Non-pigmented ciliary epithelial cell (primary cell): ENCODE results near the gene ZNF445.
"Not testable (repeated sequence)": the region's sequence is repeated elsewhere in the genome, so short reads cannot be mapped to it uniquely, and the experiment has no call there.

Source experiments
- DNase-seq: peaks from one replicate; pipeline ENCODE4 v3.0.0-alpha.2; 2010; ENCODE audit warnings: low read depth

The ZNF445 gene

DNA sequence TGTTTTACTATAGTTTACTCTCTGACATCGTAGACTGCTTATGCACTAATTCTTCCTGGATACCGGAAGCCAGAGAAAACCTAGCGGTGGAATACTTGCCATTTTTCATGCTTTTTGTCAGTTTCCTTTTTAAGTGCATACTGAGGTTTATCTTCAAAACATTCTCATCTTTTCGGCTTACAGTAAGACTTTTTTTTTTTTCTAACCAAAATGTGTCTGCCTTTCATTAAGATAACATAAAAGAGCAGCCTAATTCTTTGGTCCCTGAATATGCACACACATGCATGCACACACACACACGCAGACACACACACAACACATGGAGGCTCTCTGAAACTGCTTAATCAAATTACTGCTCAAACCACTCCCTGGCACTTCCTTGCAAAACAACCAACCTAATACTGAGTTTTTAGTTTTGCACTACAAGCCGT is 1.3 kb downstream of the ZNF445 start:
- peak; percentile 15 for DNase-seq

DNA sequence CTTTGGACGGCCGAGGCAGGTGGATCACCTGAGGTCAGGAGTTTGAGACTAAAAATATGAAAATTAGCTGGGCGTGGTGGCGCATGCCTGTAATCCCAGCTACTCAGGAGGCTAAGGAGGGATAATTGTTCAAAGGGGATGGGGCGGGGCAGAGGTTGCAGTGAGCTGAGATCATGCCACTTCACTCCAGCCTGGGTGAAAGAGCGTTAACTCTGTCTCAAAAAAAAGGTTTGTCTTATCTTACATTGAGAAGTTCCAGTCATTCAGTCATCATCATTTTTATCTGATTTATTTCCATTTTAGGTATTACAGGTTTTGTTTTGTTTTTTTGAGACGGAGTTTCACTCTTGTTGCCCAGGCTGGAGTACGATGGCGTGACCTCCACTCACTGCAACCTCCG is 2.6 kb downstream of the ZNF445 start:
- not testable (repeated sequence) for DNase-seq

DNA sequence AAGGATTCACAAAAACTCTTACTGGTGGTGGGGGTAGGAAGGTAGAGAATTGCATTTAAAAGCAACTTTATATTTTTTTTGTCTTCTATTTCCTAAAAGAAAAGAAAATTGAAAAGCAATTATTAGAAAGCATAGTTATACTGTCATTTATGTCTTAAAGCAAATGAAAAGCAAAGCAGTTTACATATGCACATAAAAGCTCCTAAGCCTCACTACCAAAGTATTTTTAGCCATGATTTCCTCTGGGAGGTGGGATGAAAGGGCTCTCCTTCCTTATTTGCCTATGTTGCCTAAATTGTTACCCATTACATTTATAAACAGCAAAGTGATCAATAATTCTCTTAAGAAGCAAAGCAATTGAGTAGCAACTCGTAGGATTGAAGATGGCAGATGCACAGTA is 7.0 kb downstream of the ZNF445 start:
- DNase-seq = no peak

DNA sequence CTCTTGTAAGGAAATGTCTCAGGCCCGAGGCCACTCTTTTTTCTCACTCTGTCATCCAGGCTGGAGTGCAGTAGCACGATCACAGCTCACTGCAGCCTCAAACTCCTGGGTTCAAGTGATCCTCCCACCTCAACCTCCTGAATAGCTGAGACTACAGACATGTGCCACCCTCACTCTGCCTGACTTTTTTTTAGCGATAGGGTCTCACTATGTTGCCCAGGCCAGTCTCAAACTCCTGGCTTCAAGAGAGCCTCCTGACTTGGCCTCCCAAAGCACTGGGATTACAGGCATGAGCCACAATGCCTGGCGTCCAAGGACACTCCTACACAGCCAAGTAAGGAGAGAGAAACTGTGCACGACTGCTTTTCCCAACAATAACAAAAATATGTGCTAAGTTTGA is 7.6 kb downstream of the ZNF445 start:
- no peak for DNase-seq

DNA sequence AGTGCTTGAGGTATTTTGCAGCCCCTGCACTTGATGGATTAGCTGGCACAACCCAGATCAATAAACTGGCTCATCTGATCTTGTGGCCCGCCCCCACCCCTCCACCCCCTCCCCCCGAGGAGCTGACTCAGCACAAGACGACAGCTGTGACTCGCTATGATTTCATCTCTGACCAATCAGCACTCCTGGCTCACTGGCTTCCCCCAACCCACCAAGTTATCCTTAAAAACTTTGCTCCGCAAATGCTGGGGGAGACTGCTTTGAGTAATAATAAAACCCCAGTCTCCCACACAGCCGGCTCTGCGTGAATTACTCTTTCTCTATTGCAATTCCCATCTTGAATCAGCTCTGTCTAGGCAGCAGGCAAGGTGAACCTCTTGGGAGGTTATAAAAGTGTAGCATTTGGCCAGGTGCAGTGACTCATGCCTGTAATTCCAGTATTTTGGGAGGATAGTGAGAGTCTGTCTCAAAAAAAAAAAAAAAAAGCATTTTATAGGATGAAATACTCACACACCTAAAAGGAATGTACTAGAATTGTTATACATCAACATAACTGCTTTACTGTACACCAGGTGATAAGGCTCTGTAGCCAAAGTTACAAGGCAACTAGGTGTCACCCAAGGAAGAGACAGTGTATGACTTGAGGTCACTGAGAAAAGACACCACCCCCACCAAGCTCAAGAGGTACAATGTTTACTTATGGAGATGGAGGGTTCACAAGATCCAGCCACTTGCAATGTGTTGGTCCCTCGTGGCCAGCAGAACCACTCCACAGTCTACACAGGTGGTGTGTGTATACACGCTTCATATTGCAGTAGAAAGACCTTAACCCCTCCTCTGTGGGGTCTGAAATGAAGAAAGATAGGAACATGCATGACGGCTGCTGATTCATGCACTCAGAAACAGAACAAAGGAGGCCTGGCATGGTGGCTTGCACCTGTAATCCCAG is 8.6 kb downstream of the ZNF445 start:
- peak; percentile 31 for DNase-seq

DNA sequence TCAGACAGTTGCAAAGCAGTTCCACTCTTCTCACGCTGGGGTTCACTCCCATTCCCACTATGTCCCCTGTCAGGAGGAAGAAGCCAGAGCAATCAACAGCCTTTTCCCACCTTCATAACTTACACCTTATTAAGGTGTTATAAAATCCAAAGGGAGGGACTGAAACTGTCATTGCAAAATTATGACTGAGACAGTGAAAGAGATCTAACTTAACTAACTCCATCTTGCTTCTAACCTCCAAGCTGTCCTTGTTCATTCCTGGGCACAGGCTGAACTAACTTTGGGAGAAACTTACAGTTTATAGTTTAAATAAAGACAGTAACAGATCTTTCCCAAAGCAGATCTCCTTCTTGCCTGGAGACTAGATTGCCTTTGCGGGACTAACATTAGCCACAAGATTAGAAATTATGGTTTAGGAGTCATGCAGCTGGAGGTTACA is 9.4 kb downstream of the ZNF445 start:
- not testable (repeated sequence) for DNase-seq

DNA sequence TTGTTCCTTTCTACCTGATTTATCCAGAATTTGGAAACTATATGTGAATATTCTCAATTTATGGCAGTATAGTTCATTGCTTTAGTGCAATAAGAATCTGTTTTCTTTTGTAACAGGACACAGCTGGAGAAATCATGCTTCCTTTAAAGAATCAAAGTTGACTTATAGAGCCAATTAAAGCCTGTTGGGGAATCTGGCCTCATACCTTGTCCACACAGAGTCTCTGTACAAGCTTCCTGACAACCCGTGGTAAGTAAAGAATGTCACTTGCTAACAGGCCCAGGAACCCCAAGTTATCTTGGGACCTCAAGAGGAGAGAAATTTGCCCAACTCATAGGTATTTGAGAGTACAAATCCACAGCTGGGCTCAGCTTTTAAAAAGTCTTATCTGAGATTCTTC is 10.2 kb downstream of the ZNF445 start:
- no peak for DNase-seq

DNA sequence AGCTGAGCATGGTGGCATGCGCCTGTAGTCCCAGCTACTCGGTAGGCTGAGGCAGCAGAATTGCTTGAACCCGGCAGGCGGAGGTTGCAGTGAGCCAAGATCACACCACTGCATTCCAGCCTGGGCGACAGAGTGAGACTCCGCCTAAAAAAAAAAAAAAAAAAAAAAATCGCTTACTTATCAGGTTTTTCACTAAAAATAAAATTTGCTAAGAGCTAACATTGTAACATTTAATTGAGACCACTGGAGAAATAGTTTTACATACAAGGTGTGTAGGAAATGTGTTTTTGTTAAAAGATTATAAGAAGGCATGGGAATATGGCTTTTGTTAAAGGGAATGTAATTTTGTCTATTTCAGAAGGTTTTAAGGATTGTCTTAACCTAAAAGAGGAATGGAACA is 12.6 kb downstream of the ZNF445 start:
- not testable (repeated sequence) for DNase-seq

DNA sequence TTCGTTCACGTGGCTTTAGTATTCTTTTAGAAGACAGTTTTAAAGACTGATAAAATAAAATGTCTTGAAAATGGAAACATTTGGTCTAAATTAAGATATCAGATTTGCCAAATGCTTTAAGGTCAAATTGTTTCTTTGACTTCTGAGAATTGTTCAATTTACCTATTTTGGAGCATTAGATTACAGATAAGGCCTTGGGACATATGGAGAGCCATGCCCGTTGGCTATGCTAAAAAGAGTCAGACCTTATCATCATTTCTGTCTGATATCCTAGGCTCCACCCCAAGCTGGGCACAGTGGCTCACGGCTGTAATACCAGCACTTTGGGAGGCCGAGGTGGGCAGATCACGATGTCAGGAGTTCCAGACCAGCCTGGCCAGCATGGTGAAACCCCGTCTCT is 13.0 kb downstream of the ZNF445 start:
- no peak for DNase-seq

DNA sequence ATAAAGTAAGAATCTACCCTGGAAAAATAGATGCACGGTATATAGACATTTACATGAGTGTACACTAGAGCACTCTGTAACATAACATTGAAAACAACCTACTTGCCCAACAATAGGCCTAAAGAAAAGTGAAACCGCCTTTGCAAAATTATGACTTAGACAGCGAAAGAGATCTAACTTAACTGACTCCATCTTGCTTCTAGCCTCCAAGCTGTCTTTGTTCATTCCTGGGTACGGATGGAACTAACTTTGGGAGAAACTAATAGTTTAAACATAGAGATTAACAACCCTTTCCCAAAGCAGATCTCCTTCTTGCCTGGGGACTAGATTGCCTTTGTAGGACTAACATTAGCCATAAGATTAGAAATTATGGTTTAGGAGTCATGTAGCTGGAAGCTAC is 17.4 kb downstream of the ZNF445 start:
- not testable (repeated sequence) for DNase-seq

DNA sequence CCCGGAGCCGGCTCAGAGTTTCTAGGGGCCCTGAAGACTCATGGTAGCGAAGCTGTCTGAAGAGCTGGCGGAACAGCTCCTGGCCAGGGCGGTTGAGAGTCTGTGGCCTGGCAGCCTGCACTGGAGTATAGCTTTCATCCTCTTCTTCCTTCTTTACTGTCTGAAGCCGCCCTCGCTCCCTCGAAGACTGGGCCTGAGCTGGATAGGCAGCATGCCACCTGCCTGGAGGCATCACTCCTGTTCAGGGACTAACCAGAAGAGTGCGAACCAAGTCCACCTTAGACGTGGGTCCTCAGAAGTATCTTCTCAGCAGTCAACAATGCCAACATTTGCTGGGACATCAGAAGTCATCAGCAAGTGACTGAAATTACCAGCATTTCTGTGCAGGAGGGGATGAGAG is 22.2 kb downstream of the ZNF445 start:
- no peak for DNase-seq

DNA sequence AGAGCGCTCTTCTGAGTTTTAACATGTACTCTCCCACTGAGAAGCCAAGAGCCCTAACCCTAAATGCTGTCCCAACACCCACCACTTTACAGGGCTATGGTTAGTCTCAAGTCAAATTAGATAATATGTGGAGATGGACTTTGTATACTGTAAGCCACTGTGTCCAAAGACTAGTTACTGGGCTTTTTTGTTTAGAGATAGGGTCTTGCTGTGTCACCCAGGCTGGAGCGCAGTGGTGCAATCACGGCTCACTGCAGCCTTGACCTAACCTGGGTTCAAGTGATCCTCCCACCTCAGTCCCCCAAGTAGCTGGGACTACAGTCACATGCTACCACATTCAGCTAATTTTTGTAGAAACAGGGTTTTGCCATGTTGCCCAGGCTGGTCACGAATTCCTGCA is 23.2 kb downstream of the ZNF445 start:
- DNase-seq = no peak

DNA sequence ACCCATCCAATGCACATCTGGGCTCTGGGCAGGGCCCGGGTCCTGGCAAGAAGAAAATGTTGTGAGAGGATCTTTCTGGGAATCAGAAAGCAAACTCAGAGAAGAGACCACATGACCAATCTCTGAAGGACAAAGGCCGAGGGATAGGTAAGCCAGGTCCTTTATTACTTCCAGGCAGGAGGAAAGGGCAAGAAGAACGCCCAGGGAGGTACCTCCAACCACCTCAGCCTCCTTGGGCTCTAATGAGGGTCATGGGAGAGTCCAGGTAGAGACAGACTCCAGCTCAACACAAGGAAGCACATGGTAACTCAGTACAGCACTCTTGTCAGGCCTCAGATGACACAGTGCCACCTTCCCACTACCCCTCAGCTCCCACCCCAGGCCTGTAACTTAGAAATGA is 26.0 kb downstream of the ZNF445 start:
- no peak for DNase-seq

DNA sequence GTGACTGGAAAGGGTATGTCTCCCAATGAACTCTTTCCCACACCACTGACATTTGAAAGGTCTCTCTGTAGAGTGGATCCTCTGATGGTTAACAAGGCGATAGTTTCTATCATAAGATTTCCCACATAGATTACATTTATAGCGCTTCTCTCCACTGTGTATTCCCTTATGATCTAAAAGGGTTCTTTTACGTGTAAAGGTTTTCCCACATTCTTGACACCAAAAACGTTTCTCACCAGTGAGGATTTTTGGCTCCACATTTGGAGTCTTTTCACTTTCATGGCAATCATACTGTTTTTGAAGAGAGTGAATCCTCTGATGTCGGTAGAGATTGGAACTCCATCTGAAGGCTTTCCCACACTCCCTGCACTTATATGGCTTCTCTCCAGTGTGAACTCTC is 30.5 kb downstream of the ZNF445 start:
- DNase-seq = no peak

DNA sequence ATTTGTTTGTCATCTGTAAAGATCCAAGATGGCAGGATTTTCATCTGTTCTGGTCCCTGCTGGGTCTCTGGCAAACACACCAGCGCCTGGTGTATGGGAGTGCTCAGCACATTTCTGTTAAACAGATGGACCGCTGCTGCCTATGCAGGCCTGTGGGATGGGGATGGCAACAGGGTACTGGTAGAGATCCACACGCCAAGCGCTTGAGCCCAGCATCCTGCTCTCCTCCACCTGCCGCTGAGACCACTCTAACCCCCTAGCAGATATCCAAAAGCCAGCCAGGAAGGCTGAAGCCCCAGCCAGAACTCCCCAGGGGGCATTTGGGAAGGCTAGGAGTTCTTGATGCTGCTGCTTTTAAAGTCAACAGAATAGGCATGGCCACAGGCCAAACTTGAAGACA is 31.7 kb downstream of the ZNF445 start:
- DNase-seq = no peak

DNA sequence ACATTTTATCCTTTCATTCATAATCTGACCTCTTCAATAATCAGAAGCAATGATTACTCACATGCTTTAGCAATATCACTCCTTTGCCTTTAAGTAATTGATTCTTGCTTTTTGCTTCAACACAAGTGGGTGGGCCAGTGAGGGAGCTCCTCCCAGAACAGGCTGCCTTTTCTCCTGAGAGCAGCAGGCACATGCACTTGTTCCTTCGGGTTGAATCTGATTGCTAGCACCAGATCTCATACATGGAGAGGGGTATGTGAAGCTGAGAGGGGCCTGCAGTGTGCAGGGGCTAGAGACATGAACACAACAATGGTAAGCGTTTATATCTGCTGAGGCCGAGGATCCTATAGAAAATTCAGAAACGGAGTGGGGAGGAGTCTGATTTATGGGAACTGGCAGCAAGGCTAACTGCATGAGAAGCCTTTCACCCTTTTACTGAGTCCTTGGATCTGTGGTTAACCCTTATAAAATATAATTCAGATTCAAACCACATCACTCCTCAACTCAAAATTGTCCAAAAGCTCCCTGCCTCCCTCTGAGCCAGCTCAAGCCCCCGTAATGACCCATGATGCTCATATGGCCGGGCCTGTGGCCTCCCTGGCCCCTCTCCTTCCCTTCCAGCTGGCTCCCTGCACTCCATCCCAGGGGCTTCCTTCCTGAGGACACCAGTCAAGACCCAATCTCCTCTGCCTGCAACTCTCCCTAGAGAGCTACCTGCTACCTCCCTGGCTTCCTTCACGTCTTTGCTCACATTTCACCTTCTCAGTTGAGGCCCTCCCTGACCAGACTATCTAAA is 32.4 kb downstream of the ZNF445 start:
- no peak for DNase-seq

DNA sequence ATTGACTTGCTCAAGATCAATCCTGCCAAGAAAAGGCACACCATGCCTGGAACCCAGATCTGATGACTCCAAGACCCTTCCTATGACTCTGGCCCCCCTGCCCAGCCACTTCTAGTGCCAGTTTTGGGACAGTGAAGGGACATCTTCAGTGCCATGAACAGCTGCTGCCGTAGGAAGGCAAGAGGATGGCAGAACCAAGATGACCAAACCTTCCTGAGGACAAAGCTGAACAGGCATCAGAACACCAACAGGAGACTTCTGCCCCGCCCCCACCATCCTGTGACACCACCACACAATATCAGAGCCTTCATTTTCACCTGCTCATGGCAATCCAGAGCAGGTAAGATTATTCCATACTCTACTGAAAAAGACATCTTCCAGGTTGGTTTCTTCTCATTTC is 33.0 kb downstream of the ZNF445 start:
- no peak for DNase-seq

DNA sequence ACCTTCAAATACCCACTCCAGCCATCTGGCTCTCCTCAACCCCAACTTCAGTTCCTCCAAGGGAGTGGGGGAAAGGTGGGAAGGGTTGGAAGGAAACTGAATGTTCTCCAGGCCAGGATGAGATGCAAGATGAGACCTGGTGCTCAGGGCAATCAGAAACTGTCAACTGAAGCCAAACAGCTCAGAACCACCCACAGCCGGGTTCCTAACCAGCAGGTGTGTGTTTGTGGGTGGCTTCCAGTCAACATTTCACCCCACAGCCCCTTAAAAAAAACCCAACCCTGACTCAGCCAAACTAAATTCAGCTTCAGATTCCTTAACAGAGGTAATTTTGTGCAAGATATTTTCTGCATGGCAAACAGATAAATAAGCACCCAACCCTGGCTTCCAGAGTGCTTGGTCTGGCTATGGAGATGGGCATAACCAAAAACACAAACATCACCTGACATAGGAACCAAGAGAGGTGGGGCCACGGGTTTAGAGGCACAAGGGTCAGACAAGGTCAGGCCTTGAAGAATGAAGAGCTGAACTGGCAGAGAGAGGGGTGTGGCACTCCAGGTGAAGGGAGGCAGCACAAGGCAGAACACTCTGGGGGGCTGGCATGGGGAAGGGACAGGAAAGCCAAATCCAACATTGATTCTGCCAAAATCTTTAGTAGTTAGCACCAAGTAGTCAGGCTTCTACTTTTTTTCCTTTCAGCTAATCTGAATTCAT is 34.7 kb downstream of the ZNF445 start:
- DNase-seq = no peak

DNA sequence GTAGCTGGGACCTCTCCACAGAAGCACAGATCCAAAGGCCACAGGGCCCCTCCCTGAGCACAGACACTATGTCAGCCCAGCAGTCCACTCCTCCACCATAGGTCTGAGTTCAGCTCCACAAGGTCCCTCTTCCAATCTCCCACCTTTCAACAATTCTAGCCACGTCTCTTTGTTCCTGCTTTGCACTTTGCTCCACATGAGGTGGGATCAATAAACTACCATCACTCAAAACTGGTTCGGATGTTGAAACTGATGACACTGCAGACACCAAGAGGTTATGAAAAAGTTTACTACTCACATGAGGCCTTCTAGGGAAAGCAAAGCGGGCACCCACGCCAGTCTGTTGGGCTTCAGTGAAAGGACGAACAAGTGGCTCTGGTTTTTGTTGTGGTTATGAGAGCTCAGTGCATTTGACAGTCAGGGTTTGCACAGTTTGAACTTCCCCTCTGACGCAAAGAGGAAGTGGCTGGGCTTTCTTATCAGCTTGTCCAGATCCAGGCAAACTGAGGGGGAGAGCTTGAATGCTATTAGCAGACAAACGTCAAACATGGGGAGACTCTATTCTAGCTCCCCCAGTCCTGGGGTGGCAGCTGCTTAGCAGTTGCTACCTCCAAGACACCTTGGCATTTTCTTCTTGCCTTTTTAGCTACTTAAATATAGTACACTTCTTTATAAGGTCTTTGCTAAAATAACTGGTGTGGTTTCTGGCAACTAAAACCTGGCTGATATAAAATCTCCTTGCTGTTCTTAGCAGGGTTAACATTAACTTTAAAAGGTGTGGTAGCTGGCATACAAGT is 37.8 kb downstream of the ZNF445 start:
- peak; percentile 56 for DNase-seq

DNA sequence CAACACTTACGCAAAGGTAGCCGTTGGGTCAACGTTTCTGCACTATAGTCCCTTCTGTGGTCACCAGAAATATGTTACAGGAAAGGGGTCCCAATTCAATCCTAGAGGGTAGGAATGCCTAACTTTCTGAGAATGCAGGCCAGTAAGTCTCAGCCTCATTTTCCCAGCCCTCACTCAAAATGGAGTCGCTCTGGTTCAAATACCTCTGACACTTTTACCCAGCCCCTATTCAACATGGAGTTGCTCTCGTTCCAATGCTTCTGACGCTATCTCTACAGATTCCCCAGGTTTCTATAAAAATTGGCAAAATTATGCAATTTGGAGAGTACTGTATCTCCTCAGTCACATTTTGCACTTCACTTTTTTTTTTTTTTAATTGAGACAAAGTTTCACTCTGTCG is 39.7 kb downstream of the ZNF445 start:
- no peak for DNase-seq

DNA sequence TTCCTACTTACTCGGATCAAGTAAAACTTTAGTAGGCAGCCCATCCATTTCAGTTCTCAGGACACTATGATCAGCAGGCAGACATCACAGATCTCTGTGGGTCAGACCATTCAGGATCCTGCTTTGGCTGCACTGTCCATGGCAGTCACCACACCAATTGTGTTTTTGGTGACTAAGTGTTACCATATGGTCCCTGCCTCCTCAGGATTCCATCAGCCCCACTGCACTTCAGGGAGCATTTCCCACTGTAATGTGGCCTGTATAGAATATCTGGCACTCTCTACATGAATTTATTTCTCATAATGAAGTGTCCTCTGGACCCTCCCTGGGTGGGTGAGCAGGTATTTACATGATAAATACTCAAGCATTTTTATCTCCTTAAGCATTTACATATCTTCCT is 41.3 kb downstream of the ZNF445 start:
- DNase-seq = no peak
